ENCODE results near the gene RCOR3. TPM values are rescaled to one million over a fixed set of nuclear protein-coding genes. Genes with fewer than 3 reads are reported as not detected.
A peak's percentile ranks its signal among the peaks of the same experiment; 100 is the strongest.
"Not testable (repeated sequence)": the region's sequence is repeated elsewhere in the genome, so short reads cannot be mapped to it uniquely, and the experiment has no call there.

The RCOR3 gene
- total RNA-seq, 6 experiments from 2014 or later = 22.7 to 30.9 (median 24.8) TPM

DNA sequence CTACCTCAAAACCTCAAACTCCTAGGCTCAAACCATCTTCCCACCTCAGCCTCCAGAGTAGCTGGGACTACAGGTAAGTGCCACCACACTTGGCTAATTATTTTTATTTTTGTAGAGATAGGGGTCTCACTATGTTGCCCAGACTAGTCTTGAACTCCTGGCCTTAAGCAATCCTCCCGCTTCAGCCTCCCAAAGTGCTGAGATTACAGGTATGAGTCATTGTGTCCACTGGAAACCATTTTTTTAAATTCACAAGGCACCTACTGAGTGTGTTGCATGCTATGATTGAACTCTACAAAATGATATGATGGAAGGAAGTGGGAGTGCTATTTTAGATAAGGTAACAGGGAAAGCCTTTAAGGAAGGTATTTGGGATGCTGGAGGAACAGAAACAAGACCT is 41.8 kb upstream of the RCOR3 start:
- TF ChIP-seq, protein P1, sequence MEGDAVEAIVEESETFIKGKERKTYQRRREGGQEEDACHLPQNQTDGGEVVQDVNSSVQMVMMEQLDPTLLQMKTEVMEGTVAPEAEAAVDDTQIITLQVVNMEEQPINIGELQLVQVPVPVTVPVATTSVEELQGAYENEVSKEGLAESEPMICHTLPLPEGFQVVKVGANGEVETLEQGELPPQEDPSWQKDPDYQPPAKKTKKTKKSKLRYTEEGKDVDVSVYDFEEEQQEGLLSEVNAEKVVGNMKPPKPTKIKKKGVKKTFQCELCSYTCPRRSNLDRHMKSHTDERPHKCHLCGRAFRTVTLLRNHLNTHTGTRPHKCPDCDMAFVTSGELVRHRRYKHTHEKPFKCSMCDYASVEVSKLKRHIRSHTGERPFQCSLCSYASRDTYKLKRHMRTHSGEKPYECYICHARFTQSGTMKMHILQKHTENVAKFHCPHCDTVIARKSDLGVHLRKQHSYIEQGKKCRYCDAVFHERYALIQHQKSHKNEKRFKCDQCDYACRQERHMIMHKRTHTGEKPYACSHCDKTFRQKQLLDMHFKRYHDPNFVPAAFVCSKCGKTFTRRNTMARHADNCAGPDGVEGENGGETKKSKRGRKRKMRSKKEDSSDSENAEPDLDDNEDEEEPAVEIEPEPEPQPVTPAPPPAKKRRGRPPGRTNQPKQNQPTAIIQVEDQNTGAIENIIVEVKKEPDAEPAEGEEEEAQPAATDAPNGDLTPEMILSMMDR (IDR thresholded peaks at IDR 0.05) = no peak
- no peak overlapping the region for H3K27ac Mint-ChIP-seq
- no peak overlapping the region for H3K4me3 Mint-ChIP-seq
- H3K27me3 Mint-ChIP-seq (ENCODE audit: insufficient read depth) = peaks cover 11% of the 10 kb centered on the region
- peaks cover 4% of the 10 kb centered on the region; the same call in 1 of the 2 replicates for H3K36me3 Mint-ChIP-seq (ENCODE audit: low read depth)
- peaks cover 7% of the 10 kb centered on the region; the same call in 1 of the 2 replicates for H3K9me3 Mint-ChIP-seq
- DNase-seq = no peak
- H3K4me1 Mint-ChIP-seq (ENCODE audit: low read depth) = no peaks in the 10 kb centered on the region

DNA sequence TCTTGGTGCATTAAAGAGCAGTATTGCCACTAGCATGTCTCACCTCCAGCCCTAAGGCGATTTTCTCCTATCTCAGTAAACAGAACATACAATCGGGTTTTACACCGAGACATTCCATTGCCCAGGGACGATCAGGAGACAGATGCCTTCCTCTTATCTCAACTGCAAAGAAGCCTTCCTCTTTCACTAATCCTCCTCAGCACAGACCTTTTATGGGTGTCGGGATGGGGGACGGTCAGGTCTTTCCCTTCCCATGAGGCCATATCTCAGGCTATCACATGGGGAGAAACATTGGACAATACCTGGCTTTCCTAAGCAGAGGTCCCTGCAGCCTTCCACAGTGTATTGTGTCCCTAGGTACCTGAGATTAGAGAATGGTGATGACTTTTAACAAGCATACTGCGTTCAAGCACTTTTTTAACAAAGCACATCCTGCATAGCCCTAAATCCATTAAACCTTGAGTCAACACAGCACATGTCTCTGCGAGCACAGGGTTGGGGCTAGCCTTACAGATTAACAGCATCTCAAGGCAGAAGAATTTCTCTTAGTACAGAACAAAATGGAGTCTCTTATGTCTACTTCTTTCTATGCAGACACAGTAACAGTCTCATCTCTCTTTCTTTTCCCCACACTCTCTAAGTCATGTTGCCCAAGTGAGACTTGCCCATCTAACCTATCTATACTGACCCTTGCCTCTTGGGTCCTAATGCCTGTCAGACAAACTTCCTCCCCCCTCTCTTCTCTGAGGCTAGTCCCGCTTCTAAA is 36.5 kb upstream of the RCOR3 start:
- H3K4me1 Mint-ChIP-seq (ENCODE audit: low read depth); H3K27ac Mint-ChIP-seq: not testable (repeated sequence)

DNA sequence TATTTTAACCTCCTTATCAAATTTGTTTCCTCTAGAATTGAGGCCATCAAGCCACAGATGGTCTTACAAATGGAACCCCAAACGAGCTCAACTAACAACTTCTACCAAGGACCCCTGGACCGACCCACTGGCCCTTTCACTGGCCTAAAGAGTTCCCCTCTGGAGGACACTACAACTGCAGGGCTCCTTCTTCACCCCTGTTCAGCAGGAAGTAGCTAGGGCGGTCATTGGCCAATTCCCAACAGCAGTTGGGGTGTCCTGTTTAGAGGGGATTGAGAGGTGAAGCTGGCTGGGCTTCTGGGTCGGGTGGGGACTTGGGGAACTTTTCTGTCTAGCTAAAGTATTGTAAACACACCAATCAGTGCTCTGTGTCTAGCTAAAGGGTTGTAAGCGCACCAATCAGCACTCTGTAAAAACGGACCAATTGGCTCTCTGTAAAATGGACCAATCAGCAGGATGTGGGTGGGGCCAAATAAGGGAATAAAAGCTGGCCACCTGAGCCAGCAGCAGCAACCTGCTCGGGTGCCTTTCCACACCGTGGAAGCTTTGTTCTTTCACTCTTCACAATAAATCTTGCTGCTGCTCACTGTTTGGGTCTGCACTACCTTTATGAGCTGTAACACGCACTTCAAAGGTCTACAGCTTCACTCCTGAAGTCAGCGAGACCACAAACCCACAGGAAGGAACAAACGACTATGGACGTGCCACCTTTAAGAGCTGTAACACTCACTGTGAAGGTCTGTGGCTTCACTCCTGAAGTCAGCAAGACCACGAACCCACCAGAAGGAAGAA is 30.4 kb upstream of the RCOR3 start:
- H3K9me3 Mint-ChIP-seq; H3K27me3 Mint-ChIP-seq (ENCODE audit: insufficient read depth); H3K4me1 Mint-ChIP-seq (ENCODE audit: low read depth); H3K27ac Mint-ChIP-seq; DNase-seq; H3K36me3 Mint-ChIP-seq (ENCODE audit: low read depth); H3K4me3 Mint-ChIP-seq: not testable (repeated sequence)

More for the DNA sequence above, 36.5 kb upstream of the RCOR3 start:
- H3K27me3 Mint-ChIP-seq (ENCODE audit: insufficient read depth) = peaks cover 15% of the 10 kb centered on the region; the same call in 1 of the 2 replicates
- DNase-seq; H3K36me3 Mint-ChIP-seq (ENCODE audit: low read depth); H3K9me3 Mint-ChIP-seq; H3K4me3 Mint-ChIP-seq: not testable (repeated sequence)

DNA sequence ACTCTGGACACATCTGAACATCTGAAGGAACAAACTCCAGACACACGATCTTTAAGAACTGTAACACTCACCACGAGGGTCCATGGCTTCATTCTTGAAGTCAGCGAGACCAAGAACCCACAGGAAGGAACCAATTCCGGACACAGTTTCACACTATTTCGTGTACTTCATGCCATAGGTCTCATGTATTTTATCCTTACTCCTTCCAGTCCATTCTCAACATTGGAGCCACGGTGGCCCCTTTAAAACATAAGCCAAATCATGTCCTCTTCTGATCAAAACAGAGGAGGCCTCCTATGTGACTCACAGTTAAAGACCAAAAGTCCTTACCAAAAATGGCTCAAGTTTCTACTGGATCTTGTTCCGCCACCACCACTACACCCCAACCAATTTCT is 29.8 kb upstream of the RCOR3 start:
- no peak overlapping the region for H3K4me3 Mint-ChIP-seq
- no peak overlapping the region for H3K27ac Mint-ChIP-seq
- no peaks in the 10 kb centered on the region for H3K4me1 Mint-ChIP-seq (ENCODE audit: low read depth)
- H3K27me3 Mint-ChIP-seq (ENCODE audit: insufficient read depth) = peaks cover 9% of the 10 kb centered on the region
- H3K36me3 Mint-ChIP-seq (ENCODE audit: low read depth) = no peaks in the 10 kb centered on the region; the same call in 1 of the 2 replicates
- H3K9me3 Mint-ChIP-seq = peaks cover 4% of the 10 kb centered on the region
- TF ChIP-seq, protein P1 (IDR thresholded peaks at IDR 0.05) = no peak
- DNase-seq = no peak

DNA sequence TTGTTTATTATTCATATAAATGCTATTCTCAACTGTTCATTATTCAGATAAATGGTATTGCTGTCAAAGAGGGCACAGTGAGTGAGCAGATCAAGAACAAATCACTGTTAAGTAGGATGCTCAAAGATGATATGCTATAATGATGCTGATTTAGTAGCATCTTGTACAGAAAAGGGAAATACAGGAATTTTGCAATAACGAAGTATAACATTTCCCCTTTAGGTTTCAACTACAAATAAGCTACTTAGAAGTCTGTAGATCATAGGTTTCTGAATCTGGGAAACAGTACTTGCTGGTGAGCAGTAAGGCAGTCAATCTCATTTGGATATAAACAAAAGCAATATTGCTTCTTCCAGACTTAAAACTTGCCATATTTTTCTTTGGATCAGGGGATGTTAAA is 27.3 kb upstream of the RCOR3 start:
- peaks cover 9% of the 10 kb centered on the region for H3K27me3 Mint-ChIP-seq (ENCODE audit: insufficient read depth)
- H3K4me1 Mint-ChIP-seq (ENCODE audit: low read depth) = no peaks in the 10 kb centered on the region
- H3K4me3 Mint-ChIP-seq = no peak overlapping the region
- H3K36me3 Mint-ChIP-seq (ENCODE audit: low read depth) = no peaks in the 10 kb centered on the region; the same call in 1 of the 2 replicates
- DNase-seq = no peak
- H3K9me3 Mint-ChIP-seq = peaks cover 4% of the 10 kb centered on the region
- no peak overlapping the region for H3K27ac Mint-ChIP-seq
- TF ChIP-seq, protein P1 (IDR thresholded peaks at IDR 0.05) = no peak

DNA sequence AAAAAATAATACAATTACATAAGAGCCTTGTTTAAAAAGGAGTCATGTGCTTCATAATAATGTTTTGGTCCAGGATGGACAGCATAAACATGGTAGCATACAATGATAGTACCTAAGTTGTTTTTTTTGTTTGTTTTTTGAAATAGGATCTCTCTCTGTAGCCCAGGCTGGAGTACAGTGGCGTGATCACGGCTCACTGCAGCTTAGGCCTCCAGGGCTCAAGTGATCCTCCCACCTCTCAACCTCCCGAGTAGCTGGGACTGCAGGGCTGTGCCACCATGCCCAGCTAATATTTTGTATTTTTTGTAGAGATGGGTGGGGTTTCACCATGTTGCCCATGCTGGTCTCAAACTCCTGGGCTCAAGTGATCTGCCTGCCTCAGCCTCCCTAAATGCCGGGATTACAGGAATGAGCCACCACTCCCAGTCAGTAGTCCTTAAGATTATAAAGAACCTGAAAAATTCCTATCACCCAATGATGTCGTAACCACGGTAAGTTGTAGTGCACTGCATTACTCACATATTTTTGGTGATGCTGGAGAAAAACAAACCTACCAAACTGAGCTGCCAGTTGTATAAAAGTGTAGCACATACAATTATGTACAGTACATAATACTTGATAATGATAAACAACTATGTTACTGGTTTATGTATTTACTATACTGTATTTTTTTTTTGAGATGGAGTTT is 22.4 kb upstream of the RCOR3 start:
- peak; percentile 17 for DNase-seq
- H3K27me3 Mint-ChIP-seq (ENCODE audit: insufficient read depth) = no peaks in the 10 kb centered on the region; the same call in none of the 2 replicates

More for the DNA sequence above, 22.4 kb upstream of the RCOR3 start:
- H3K4me3 Mint-ChIP-seq = no peak overlapping the region
- H3K9me3 Mint-ChIP-seq = peaks cover 5% of the 10 kb centered on the region
- H3K4me1 Mint-ChIP-seq (ENCODE audit: low read depth) = no peaks in the 10 kb centered on the region
- TF ChIP-seq, protein P1 (IDR thresholded peaks at IDR 0.05) = no peak
- no peak overlapping the region for H3K27ac Mint-ChIP-seq
- no peaks in the 10 kb centered on the region for H3K36me3 Mint-ChIP-seq (ENCODE audit: low read depth)
